Measurements from ENCODE around the gene CD44. TPM values are rescaled to one million over a fixed set of nuclear protein-coding genes. Genes with fewer than 3 reads are reported as not detected.

CD44 gene
- total and polyA plus RNA-seq, 2 experiments from 2014 or later: 405 to 519 TPM

GRCh38 chr11:35109041-35109440 is 29.9 kb upstream of the CD44 start:
- Histone ChIP-seq H3K4me1 (ENCODE audit: insufficient read depth) (peaks cover 27% of the 10 kb centered on the region), H3K9ac (no peak overlapping the region), H3K27me3 (replicated peaks; ENCODE audit: insufficient read depth) (no peaks in the 10 kb centered on the region), H3K79me2 (ENCODE audit: insufficient read depth) (no peaks in the 10 kb centered on the region), H3K27ac (no peak overlapping the region), H3K36me3 (ENCODE audit: low read depth) (no peaks in the 10 kb centered on the region), H2AFZ (no peak overlapping the region), H4K20me1 (ENCODE audit: insufficient read depth) (no peaks in the 10 kb centered on the region), H3K4me3 (no peak overlapping the region), H3F3A (ENCODE audit: insufficient read depth) (peaks cover 25% of the 10 kb centered on the region), H3K9me2 (ENCODE audit: insufficient read depth) (no peaks in the 10 kb centered on the region), H3K4me2 (ENCODE audit: unreplicated experiment) (no peak overlapping the region), H3K9me3 (ENCODE audit: low read depth) (no peaks in the 10 kb centered on the region)
- TF ChIP-seq EZH2phosphoT487 (IDR thresholded peaks at IDR 0.05; ENCODE audit: insufficient read depth, low read depth) (no peak), EZH2 (IDR thresholded peaks at IDR 0.05; ENCODE audit: insufficient read depth, poor library complexity, severe bottlenecking) (no peak)
- in situ Hi-C loops (cut with MboI): no loop called here
- no peak for DNase-seq

- no peak for DNase-seq
- Histone ChIP-seq H3K9ac (no peak overlapping the region), H3K4me1 (ENCODE audit: insufficient read depth) (peaks cover 27% of the 10 kb centered on the region), H3K4me2 (ENCODE audit: unreplicated experiment) (no peak overlapping the region), H4K20me1 (ENCODE audit: insufficient read depth) (no peaks in the 10 kb centered on the region), H3K27ac (no peak overlapping the region), H3K27me3 (replicated peaks; ENCODE audit: insufficient read depth) (no peaks in the 10 kb centered on the region), H3K4me3 (no peak overlapping the region), H3K9me3 (ENCODE audit: low read depth) (no peaks in the 10 kb centered on the region), H3K9me2 (ENCODE audit: insufficient read depth) (no peaks in the 10 kb centered on the region), H3K36me3 (ENCODE audit: low read depth) (no peaks in the 10 kb centered on the region), H3K79me2 (ENCODE audit: insufficient read depth) (no peaks in the 10 kb centered on the region), H3F3A (ENCODE audit: insufficient read depth) (peaks cover 25% of the 10 kb centered on the region), H2AFZ (no peak overlapping the region)
- TF ChIP-seq EZH2phosphoT487 (IDR thresholded peaks at IDR 0.05; ENCODE audit: insufficient read depth, low read depth) (no peak), EZH2 (IDR thresholded peaks at IDR 0.05; ENCODE audit: insufficient read depth, poor library complexity, severe bottlenecking) (no peak)
- in situ Hi-C loops (cut with MboI): no loop called here
Measured at GRCh38 chr11:35109827-35110226, 29.1 kb upstream of the CD44 start.

- peak overlapping the region; percentile 97 for H3K27ac ChIP-seq
- H3K27me3 ChIP-seq (replicated peaks; ENCODE audit: insufficient read depth): no peaks in the 10 kb centered on the region
- TF ChIP-seq EZH2phosphoT487 (IDR thresholded peaks at IDR 0.05; ENCODE audit: insufficient read depth, low read depth): no peak
- no peak for TF ChIP-seq EZH2 (IDR thresholded peaks at IDR 0.05; ENCODE audit: insufficient read depth, poor library complexity, severe bottlenecking)
- no peak overlapping the region for H3K4me3 ChIP-seq
- 42 to 48% methylated on average over 4 of the region's 4 CpGs for WGBS, 2 experiments (ENCODE audit: low coverage in 1 of 2, low lambda C conversion rate in 2 of 2, missing lambda C conversion rate in 2 of 2)
- no peaks in the 10 kb centered on the region for H3K9me3 ChIP-seq (ENCODE audit: low read depth)
- H3K9ac ChIP-seq: peak overlapping the region; percentile 76
- H3F3A ChIP-seq (ENCODE audit: insufficient read depth): peaks cover 25% of the 10 kb centered on the region
- H3K36me3 ChIP-seq (ENCODE audit: low read depth): no peaks in the 10 kb centered on the region
- DNase-seq: peak; percentile 91
- H3K4me2 ChIP-seq (ENCODE audit: unreplicated experiment): peak overlapping the region; percentile 70
- no peaks in the 10 kb centered on the region for H3K9me2 ChIP-seq (ENCODE audit: insufficient read depth)
- H2AFZ ChIP-seq: peak overlapping the region; percentile 55
- H3K79me2 ChIP-seq (ENCODE audit: insufficient read depth): no peaks in the 10 kb centered on the region
- H3K4me1 ChIP-seq (ENCODE audit: insufficient read depth): peaks cover 21% of the 10 kb centered on the region
- no peaks in the 10 kb centered on the region for H4K20me1 ChIP-seq (ENCODE audit: insufficient read depth)
- in situ Hi-C loops (cut with MboI): no loop called here
Measured at GRCh38 chr11:35111161-35112055, 27.6 kb upstream of the CD44 start.

GRCh38 chr11:35112056-35112845 is 26.7 kb upstream of the CD44 start:
- DNase-seq: peak; percentile 36
- Histone ChIP-seq H3F3A (ENCODE audit: insufficient read depth) (peaks cover 25% of the 10 kb centered on the region), H3K9me3 (ENCODE audit: low read depth) (no peaks in the 10 kb centered on the region), H3K9me2 (ENCODE audit: insufficient read depth) (no peaks in the 10 kb centered on the region), H3K36me3 (ENCODE audit: low read depth) (no peaks in the 10 kb centered on the region), H3K4me3 (no peak overlapping the region), H2AFZ (no peak overlapping the region), H3K27me3 (replicated peaks; ENCODE audit: insufficient read depth) (no peaks in the 10 kb centered on the region), H4K20me1 (ENCODE audit: insufficient read depth) (no peaks in the 10 kb centered on the region), H3K4me1 (ENCODE audit: insufficient read depth) (peaks cover 21% of the 10 kb centered on the region), H3K4me2 (ENCODE audit: unreplicated experiment) (peak overlapping the region; percentile 70), H3K79me2 (ENCODE audit: insufficient read depth) (no peaks in the 10 kb centered on the region), H3K9ac (peak overlapping the region; percentile 76), H3K27ac (peak overlapping the region; percentile 97)
- no peak for TF ChIP-seq EZH2phosphoT487 (IDR thresholded peaks at IDR 0.05; ENCODE audit: insufficient read depth, low read depth)
- no peak for TF ChIP-seq EZH2 (IDR thresholded peaks at IDR 0.05; ENCODE audit: insufficient read depth, poor library complexity, severe bottlenecking)
- in situ Hi-C loops (cut with MboI): no loop called here
- WGBS, 2 experiments (ENCODE audit: low coverage in 1 of 2, low lambda C conversion rate in 2 of 2, missing lambda C conversion rate in 2 of 2): 77 to 84% methylated on average over 9 to 13 of the region's 13 CpGs

All from GM23248 (cell line).